CD8-positive, alpha-beta memory T cell (primary cell): Measurements from ENCODE around the gene TMEM97. TPM values are rescaled to one million over a fixed set of nuclear protein-coding genes. Genes with fewer than 3 reads are reported as not detected.

Source experiments
- CTCF ChIA-PET: fragments of 350-600 bp; sonication (Branson Sonifier 250); formaldehyde crosslinking; loops from one replicate; lab custom pipeline; 2021; ENCODE audit warnings: antibody characterized with exemption; lab: Charles Lee
- POLR2A ChIA-PET: fragments of 350-600 bp; sonication (Branson Sonifier 250); formaldehyde crosslinking; loops from one replicate; lab custom pipeline; 2021; ENCODE audit warnings: antibody characterized with exemption; lab: Charles Lee
- DNase-seq, 5 donors: peaks; one replicate each; pipeline versions ENCODE4 v3.0.0 to v3.0.0-alpha.2; 2020 to 2022; ENCODE audit warnings: mixed read lengths in 1 of 5
- H3K27ac ChIP-seq: one replicate; pipeline ENCODE4 v1.7.0; 2013; ENCODE audit warnings: low read depth, mild to moderate bottlenecking, low read length, moderate library complexity
- H3K27me3 ChIP-seq: 2 replicates; pipeline ENCODE4 v1.7.0; 2013; ENCODE audit warnings: low read length, mild to moderate bottlenecking; ENCODE audit not compliant: insufficient read depth, poor library complexity, severe bottlenecking
- H3K36me3 ChIP-seq: 2 replicates; pipeline ENCODE4 v1.7.0; 2013; ENCODE audit warnings: mild to moderate bottlenecking, low read length, moderate library complexity; ENCODE audit not compliant: insufficient read depth
- H3K4me1 ChIP-seq: 2 replicates; pipeline ENCODE4 v1.7.0; 2013; ENCODE audit warnings: mild to moderate bottlenecking, low read length, moderate library complexity; ENCODE audit not compliant: insufficient read depth
- H3K4me3 ChIP-seq: 2 replicates; pipeline ENCODE4 v1.7.0; 2013; ENCODE audit warnings: mild to moderate bottlenecking, low read length
- H3K9me3 ChIP-seq: 2 replicates; pipeline ENCODE4 v1.7.0; 2013; ENCODE audit warnings: mild to moderate bottlenecking, low read length
- H3K27ac Mint-ChIP-seq, 8 donors: one replicate each; pipeline ENCODE4 v1.8.0; 2020 to 2021; ENCODE audit warnings: mixed read lengths in 8 of 8, mild to moderate bottlenecking in 6 of 8, inconsistent platforms in 3 of 8, moderate library complexity in 3 of 8
- H3K27me3 Mint-ChIP-seq, 2 donors: one replicate each; pipeline ENCODE4 v1.8.0; 2020 to 2021; ENCODE audit warnings: mixed read lengths in 2 of 2, mild to moderate bottlenecking in 1 of 2, moderate library complexity in 1 of 2
- H3K36me3 Mint-ChIP-seq, 3 donors: one replicate each; pipeline ENCODE4 v1.8.0; 2020 to 2021; ENCODE audit warnings: mixed read lengths in 3 of 3, inconsistent platforms in 1 of 3, mild to moderate bottlenecking in 1 of 3
- H3K4me1 Mint-ChIP-seq, 3 donors: one replicate each; pipeline ENCODE4 v1.8.0; 2020 to 2021; ENCODE audit warnings: mixed read lengths in 3 of 3, inconsistent platforms in 1 of 3, mild to moderate bottlenecking in 1 of 3
- H3K4me3 Mint-ChIP-seq, 7 donors: one replicate each; pipeline ENCODE4 v1.8.0; 2020 to 2021; ENCODE audit warnings: mixed read lengths in 7 of 7, mild to moderate bottlenecking in 6 of 7, moderate library complexity in 4 of 7, inconsistent platforms in 2 of 7
- H3K9me3 Mint-ChIP-seq, 5 donors: one replicate each; pipeline ENCODE4 v1.8.0; 2020 to 2022; ENCODE audit warnings: mixed read lengths in 5 of 5, mild to moderate bottlenecking in 3 of 5, moderate library complexity in 2 of 5, inconsistent platforms in 1 of 5
- polyA plus RNA-seq: library from polyadenylated mRNA; unstranded; fragments of 300-500 nt; fragmentation: Illumina TruSeq; gene quantifications from one replicate; pipeline ENCODE4 v1.2.3, GENCODE V29; 2021
- total RNA-seq, 2 experiments: library from RNA; stranded (reverse); gene quantifications; one replicate each; pipeline ENCODE4 v1.2.3, GENCODE V29; 2021

TMEM97 gene
- total and polyA plus RNA-seq, 3 experiments from 2014 or later, result 10.4 to 67.1 (median 64.9) TPM

DNA sequence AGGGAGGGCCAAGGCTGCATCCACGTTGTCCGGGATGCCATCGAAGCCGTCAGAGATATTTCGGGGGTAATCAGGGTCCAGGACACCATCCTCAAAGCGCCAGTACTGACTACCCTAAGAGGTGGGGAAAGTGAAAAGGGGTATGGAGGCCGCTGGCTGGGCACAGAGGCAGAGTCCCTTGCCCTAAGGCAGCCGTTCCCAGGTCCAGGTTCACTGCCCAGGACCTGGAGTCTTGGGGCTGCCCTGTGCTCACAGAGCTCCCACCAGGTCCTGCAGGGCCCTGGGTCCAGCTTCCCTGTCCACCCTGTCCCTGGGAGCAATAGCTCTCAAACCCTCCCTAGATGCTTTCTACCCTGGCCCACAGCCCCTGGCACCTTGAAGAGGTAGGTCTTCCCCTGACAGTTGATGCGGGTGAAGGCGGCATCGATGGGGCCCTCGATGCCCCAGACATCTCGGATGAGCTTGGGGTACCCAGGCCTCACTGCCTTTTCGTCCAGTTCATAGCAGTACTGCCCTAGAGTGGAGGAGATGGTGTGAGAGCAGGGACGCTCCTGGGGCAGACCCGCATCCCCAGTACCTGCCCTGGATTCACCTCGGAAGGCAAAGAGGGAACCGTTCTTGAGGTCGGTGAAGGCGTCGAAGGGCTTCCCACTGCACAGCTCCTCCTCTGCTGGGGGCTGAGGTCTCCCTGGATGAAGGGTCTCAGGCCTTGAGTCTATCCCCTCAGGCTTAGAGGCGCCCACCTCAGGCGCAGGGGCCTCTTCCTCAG lies 50.1 kb downstream of the TMEM97 start:
- Mint-ChIP-seq H3K27me3 (no peaks in the 10 kb centered on the region), H3K36me3 (peaks cover 0 to 10% (median 0%) of the 10 kb centered on the region in 3 donors), H3K9me3 (no peaks in the 10 kb centered on the region), H3K27ac (peak overlapping the region in 4 of 8 donors; percentile 28 to 82 (median 62)), H3K4me3 (peak overlapping the region in 1 of 7 donors; percentile 23), H3K4me1 (peaks cover 8 to 22% (median 18%) of the 10 kb centered on the region in 3 donors)
- peaks cover 22% of the 10 kb centered on the region for H3K4me1 ChIP-seq
- H3K4me3 ChIP-seq, result no peak overlapping the region
- no peak for DNase-seq
- POLR2A ChIA-PET, result interaction anchor here (3.1 kb wide), 1 partner anchor 12 kb away, joined by 10 read pairs; the partner anchor contains the start of gene POLDIP2
- no peaks in the 10 kb centered on the region for H3K36me3 ChIP-seq
- H3K27ac ChIP-seq, result no peak overlapping the region
- CTCF ChIA-PET, result interaction anchor here (1.0 kb wide), 1 partner anchor 47 kb away, joined by 3 read pairs; no protein-coding TSS in a partner anchor
- no peaks in the 10 kb centered on the region for H3K27me3 ChIP-seq
- no peaks in the 10 kb centered on the region for H3K9me3 ChIP-seq

DNA sequence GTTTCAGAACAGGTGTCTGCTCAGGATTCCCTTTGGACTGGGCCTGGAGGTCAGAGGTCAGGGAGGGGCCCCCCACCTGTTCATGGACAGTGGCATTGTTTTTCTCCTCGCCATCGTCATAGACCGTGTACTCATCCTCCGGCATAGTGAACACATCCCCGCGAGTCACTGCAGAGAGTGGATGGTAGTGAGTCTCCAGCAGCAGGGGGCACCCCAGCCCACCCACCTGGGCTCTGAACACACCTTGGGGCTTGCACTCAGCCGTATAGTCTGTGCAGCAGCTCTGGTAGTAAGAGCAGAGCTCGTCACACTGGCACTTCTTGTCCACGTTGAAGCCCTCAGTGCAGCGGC lies 50.7 kb downstream of the TMEM97 start:
- Mint-ChIP-seq H3K4me3 (peak overlapping the region in 3 of 7 donors; percentile 91 to 97 (median 93)), H3K36me3 (peaks cover 0 to 6% (median 0%) of the 10 kb centered on the region in 3 donors), H3K4me1 (peaks cover 8 to 22% (median 18%) of the 10 kb centered on the region in 3 donors), H3K27me3 (no peaks in the 10 kb centered on the region), H3K27ac (peak overlapping the region in 4 of 8 donors; percentile 3 to 99 (median 47)), H3K9me3 (no peaks in the 10 kb centered on the region)
- no peak overlapping the region for H3K27ac ChIP-seq
- H3K4me3 ChIP-seq, result no peak overlapping the region
- ChIA-PET CTCF (interaction anchor here (1.2 to 1.3 kb wide), 2 partner anchors 12 to 47 kb away, joined by 3 to 5 read pairs; partner anchors contain the start of gene POLDIP2), POLR2A (interaction anchor here (2.2 kb wide), 1 partner anchor 12 kb away, joined by 8 read pairs; the partner anchor contains the start of gene POLDIP2)
- no peaks in the 10 kb centered on the region for H3K9me3 ChIP-seq
- DNase-seq, result no peak
- no peaks in the 10 kb centered on the region for H3K36me3 ChIP-seq
- no peaks in the 10 kb centered on the region for H3K27me3 ChIP-seq
- H3K4me1 ChIP-seq, result peaks cover 22% of the 10 kb centered on the region

DNA sequence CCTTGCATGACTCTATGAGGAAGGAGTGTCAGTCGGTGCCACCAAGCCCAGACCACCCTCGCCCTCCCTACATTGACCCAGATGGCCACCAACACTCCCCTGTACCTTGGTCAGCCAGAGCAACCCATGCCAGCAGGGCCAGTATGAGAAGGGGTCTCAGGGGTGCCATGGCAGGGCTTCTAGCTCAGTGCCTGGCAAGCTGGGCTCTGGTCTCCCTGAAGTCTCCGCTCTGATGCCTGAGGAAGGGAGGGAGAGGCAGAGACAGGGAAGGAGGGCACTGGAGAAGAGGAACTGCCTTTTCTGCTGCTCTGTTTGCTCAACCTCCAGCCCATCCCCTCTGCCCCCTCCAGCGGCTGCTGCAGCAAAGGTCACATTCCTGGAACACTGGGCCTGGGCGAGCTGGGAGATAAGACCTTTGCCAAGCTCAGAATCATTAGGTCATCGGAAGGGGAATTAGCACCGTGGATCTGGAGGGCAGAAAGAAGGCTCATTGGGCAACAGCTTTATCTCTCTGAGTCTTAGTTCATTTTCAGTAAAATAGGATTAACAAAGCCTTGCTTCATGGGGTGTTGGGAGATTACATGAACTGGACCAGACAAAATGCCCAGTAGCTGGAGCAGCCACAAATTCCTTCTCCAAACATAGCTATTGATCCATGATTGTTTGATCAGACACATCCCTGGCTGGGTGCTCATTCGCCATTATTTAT lies 51.2 kb downstream of the TMEM97 start, which contains the start of gene VTN:
Gene VTN, minus strand, starts transcription at position 273 of the 709 bp plus-strand sequence. Its CDS starts 104 bp downstream, at position 169.
- no peak for DNase-seq
- peak within 1 kb of the TSS; percentile 88 to 97 (median 93) for H3K4me3 Mint-ChIP-seq
- H3K36me3 ChIP-seq, result no peaks in the 10 kb centered on the region
- H3K27me3 Mint-ChIP-seq, result no peaks in the 10 kb centered on the region
- no peaks in the 10 kb centered on the region for H3K27me3 ChIP-seq
- H3K4me1 Mint-ChIP-seq, result peaks cover 11 to 25% (median 23%) of the 10 kb centered on the region in 3 donors
- H3K4me3 ChIP-seq, result peak within 1 kb of the TSS; percentile 55
- no peaks in the 10 kb centered on the region for H3K9me3 ChIP-seq
- peak within 1 kb of the TSS; percentile 65 to 99 (median 96) for H3K27ac Mint-ChIP-seq
- peaks cover 0 to 9% (median 0%) of the 10 kb centered on the region in 3 donors for H3K36me3 Mint-ChIP-seq
- CTCF ChIA-PET, result interaction anchor here (1.2 to 1.4 kb wide), 3 partner anchors 13 to 46 kb away, joined by 3 to 6 read pairs (median 5); partner anchors contain the start of gene POLDIP2
- POLR2A ChIA-PET, result interaction anchor here (2.2 to 2.4 kb wide), 3 partner anchors 12 to 35 kb away, joined by 8 to 9 read pairs (median 9); partner anchors contain the start of genes IFT20, POLDIP2 and TNFAIP1
- H3K9me3 Mint-ChIP-seq, result no peaks in the 10 kb centered on the region
- peaks cover 22% of the 10 kb centered on the region for H3K4me1 ChIP-seq
- no peak within 1 kb of the TSS for H3K27ac ChIP-seq

DNA sequence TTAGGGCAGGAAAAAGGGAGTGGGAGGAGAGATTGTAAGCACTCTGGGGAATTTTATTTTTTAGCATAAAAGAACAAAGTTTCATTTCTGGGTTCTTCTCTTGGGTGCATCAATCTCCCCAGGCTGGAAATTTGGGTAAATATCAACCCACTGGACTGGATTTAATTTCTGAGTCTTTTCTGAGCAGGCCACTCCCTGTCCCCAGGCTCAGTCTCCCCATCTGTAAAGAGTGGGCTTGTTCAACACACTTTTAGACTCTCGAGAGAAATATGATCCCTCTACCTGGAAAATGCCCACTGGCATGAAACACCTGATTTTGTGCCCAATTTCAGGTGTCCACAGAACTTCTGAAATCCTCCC lies 51.7 kb downstream of the TMEM97 start:
- peak overlapping the region; percentile 65 to 99 (median 96) for H3K27ac Mint-ChIP-seq
- CTCF ChIA-PET, result interaction anchor here (1.2 to 1.4 kb wide), 3 partner anchors 13 to 46 kb away, joined by 3 to 6 read pairs (median 5); partner anchors contain the start of gene POLDIP2

DNA sequence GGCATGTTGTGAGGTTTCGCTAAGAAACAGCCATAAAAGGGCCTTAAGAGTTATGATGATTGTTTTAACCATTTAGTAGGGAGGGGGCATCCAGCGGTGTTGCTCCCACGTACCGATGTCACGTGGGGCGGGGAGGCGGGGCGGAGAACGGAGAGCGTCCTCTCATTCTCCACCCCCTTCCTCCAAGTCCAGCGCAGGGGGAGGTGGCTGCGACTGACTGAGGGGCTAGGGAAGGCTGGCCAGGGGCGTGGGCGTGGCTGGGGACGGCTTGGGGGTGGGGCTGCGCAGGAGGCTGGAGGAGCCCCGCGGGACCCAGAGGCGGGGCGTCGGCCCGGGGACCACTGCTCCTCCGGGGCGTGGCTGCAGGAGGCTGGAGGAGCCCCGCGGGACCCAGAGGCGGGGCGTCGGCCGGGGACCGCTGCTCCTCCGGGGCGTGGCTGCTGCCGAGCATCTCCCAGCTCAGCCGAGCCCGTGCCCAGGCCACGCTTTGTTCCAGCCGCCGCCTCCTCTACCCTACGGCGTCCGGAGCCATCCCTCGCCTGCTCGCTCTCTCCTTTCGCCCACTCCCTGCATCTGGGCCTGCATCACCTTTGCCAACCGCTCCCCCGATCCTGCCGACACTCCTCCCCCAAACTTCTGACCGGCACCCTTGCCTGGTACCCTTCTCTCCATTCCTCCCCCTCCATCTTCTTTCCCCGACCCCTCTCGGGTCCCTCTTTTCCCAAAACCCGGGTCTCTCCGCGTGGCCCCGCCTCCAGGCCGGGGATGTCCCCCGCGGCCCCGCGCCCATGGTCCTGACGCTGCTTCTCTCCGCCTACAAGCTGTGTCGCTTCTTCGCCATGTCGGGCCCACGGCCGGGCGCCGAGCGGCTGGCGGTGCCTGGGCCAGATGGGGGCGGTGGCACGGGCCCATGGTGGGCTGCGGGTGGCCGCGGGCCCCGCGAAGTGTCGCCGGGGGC lies 52.5 kb downstream of the TMEM97 start, which contains the start of gene SARM1:
Gene SARM1, plus strand, starts transcription at position 450 of the 958 bp plus-strand sequence. Its CDS starts 339 bp downstream, at position 789.
- no peaks in the 10 kb centered on the region for H3K27me3 ChIP-seq
- Mint-ChIP-seq H3K4me3 (peak within 1 kb of the TSS; percentile 88 to 97 (median 93)), H3K27ac (peak within 1 kb of the TSS; percentile 65 to 99 (median 96)), H3K9me3 (no peaks in the 10 kb centered on the region), H3K36me3 (peaks cover 0 to 5% (median 0%) of the 10 kb centered on the region in 3 donors), H3K4me1 (peaks cover 11 to 25% (median 23%) of the 10 kb centered on the region in 3 donors), H3K27me3 (no peaks in the 10 kb centered on the region)
- H3K36me3 ChIP-seq, result no peaks in the 10 kb centered on the region
- peak within 1 kb of the TSS; percentile 75 for H3K27ac ChIP-seq
- no peaks in the 10 kb centered on the region for H3K9me3 ChIP-seq
- H3K4me1 ChIP-seq, result peaks cover 22% of the 10 kb centered on the region
- DNase-seq, result peak; percentile 70 to 88 (median 78)
- ChIA-PET POLR2A (interaction anchor here (2.2 to 2.4 kb wide), 3 partner anchors 13 to 36 kb away, joined by 8 to 9 read pairs (median 9); partner anchors contain the start of genes IFT20, POLDIP2 and TNFAIP1), CTCF (interaction anchor here (1.4 kb wide), 1 partner anchor 13 kb away, joined by 6 read pairs; no protein-coding TSS in a partner anchor)
- H3K4me3 ChIP-seq, result peak within 1 kb of the TSS; percentile 70

More for the DNA sequence above, 51.7 kb downstream of the TMEM97 start:
- no peaks in the 10 kb centered on the region for H3K27me3 Mint-ChIP-seq
- peak overlapping the region; percentile 55 for H3K4me3 ChIP-seq
- H3K36me3 Mint-ChIP-seq, result peaks cover 0 to 5% (median 0%) of the 10 kb centered on the region in 3 donors
- H3K27ac ChIP-seq, result no peak overlapping the region
- no peaks in the 10 kb centered on the region for H3K9me3 Mint-ChIP-seq
- no peaks in the 10 kb centered on the region for H3K27me3 ChIP-seq
- no peaks in the 10 kb centered on the region for H3K36me3 ChIP-seq
- peak overlapping the region; percentile 88 to 97 (median 93) for H3K4me3 Mint-ChIP-seq
- no peaks in the 10 kb centered on the region for H3K9me3 ChIP-seq
- POLR2A ChIA-PET, result interaction anchor here (2.2 to 2.4 kb wide), 3 partner anchors 13 to 35 kb away, joined by 8 to 9 read pairs (median 9); partner anchors contain the start of genes IFT20, POLDIP2 and TNFAIP1
- H3K4me1 ChIP-seq, result peaks cover 22% of the 10 kb centered on the region
- no peak for DNase-seq
- peaks cover 11 to 25% (median 23%) of the 10 kb centered on the region in 3 donors for H3K4me1 Mint-ChIP-seq

DNA sequence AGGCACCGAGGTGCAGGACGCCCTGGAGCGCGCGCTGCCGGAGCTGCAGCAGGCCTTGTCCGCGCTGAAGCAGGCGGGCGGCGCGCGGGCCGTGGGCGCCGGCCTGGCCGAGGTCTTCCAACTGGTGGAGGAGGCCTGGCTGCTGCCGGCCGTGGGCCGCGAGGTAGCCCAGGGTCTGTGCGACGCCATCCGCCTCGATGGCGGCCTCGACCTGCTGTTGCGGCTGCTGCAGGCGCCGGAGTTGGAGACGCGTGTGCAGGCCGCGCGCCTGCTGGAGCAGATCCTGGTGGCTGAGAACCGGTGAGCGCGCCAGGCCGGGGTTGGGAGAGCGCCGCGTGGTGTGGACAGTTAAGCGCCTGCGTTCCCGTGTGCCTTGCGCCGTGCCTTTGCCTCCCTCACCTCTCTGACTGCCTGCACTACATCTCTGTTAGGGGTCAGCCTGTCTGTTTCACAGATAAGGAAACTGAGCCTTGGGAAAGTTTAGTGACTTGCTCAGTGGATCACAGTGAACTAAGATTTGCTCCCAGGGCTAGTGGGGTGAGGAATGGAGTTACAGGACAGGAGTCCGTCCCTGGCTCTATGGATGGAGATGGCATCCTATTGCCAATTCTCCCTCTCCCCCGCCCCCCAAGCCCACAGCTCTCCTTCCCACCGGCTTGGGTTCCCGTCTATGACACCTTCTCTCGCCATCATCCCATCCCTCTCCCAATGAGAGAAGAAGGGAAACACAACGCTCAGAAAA lies 53.4 kb downstream of the TMEM97 start:
- Histone ChIP-seq H3K4me3 (peak overlapping the region; percentile 70), H3K36me3 (no peaks in the 10 kb centered on the region), H3K9me3 (no peaks in the 10 kb centered on the region), H3K27me3 (no peaks in the 10 kb centered on the region), H3K4me1 (peaks cover 22% of the 10 kb centered on the region), H3K27ac (peak overlapping the region; percentile 75)
- peaks cover 11 to 25% (median 23%) of the 10 kb centered on the region in 3 donors for H3K4me1 Mint-ChIP-seq
- no peaks in the 10 kb centered on the region for H3K9me3 Mint-ChIP-seq
- ChIA-PET POLR2A (interaction anchor here (2.3 to 2.4 kb wide), 2 partner anchors 12 to 37 kb away, joined by 9 read pairs; partner anchors contain the start of genes IFT20 and TNFAIP1), CTCF (interaction anchor here (1.3 kb wide), 1 partner anchor 7 kb away, joined by 4 read pairs; the partner anchor contains the start of gene SEBOX)
- peak overlapping the region in 7 of 8 donors; percentile 59 to 86 (median 71) for H3K27ac Mint-ChIP-seq
- H3K4me3 Mint-ChIP-seq, result peak overlapping the region; percentile 69 to 91 (median 78)
- no peaks in the 10 kb centered on the region for H3K27me3 Mint-ChIP-seq
- H3K36me3 Mint-ChIP-seq, result peaks cover 0 to 7% (median 0%) of the 10 kb centered on the region in 3 donors
- no peak for DNase-seq
